Panc1 (cell line): ENCODE measurements around the gene MAPKAP1. TPM values are rescaled to one million over a fixed set of nuclear protein-coding genes. Genes with fewer than 3 reads are reported as not detected.

Experiments used
- ATAC-seq: fragments of 200-7000 bp; cut with Tn5 transposase; 2 replicates; pipeline ENCODE4 v1.9.1; 2020; ENCODE audit warnings: mild to moderate bottlenecking, moderate library complexity
- BruUV-seq: library from RNA; stranded (reverse); fragments of 400-500 nt; replicated peaks from 2 replicates; lab custom pipeline; 2021; lab: Mats Ljungman, UMichigan
- CTCF ChIA-PET: fragments of 300-600 bp; sonication (Branson Sonifier 250); formaldehyde crosslinking; loops from one replicate; lab custom pipeline; 2022; ENCODE audit warnings: antibody characterized with exemption; lab: Charles Lee
- POLR2A ChIA-PET: fragments of 300-600 bp; sonication (Branson Sonifier 250); formaldehyde crosslinking; loops from one replicate; lab custom pipeline; 2022; ENCODE audit warnings: antibody characterized with exemption; lab: Charles Lee
- DNase-seq: peaks from one replicate; pipeline ENCODE4 v3.0.0-alpha.2; 2010; ENCODE audit warnings: low read depth, low spot score
- H3K27ac ChIP-seq: 2 replicates; pipeline ENCODE4 v1.5.1; 2011; ENCODE audit warnings: mild to moderate bottlenecking, low read length, inconsistent platforms
- H3K27me3 ChIP-seq: fragments of 200-500 bp; sonication (Bioruptor generic); 2 replicates; pipeline ENCODE4 v1.6.0; 2014; ENCODE audit warnings: low read length, inconsistent platforms; ENCODE audit not compliant: control insufficient read depth, insufficient read depth
- H3K36me3 ChIP-seq: fragments of 200-500 bp; sonication (Bioruptor generic); 2 replicates; pipeline ENCODE4 v1.5.1; 2014; ENCODE audit warnings: inconsistent platforms, mild to moderate bottlenecking, low read length, moderate library complexity; ENCODE audit not compliant: control insufficient read depth, insufficient read depth
- H3K4me1 ChIP-seq: 2 replicates; pipeline ENCODE4 v1.5.1; 2011; ENCODE audit warnings: inconsistent platforms, mild to moderate bottlenecking, low read length, moderate library complexity; ENCODE audit not compliant: control insufficient read depth, insufficient read depth
- H3K4me3 ChIP-seq, 2 experiments: 2 replicates each; pipeline ENCODE4 v1.5.1; 2011 to 2012; ENCODE audit warnings: low read depth in 2 of 2, low read length in 2 of 2, mild to moderate bottlenecking in 2 of 2, inconsistent platforms in 1 of 2, moderate library complexity in 1 of 2
- H3K9me3 ChIP-seq: fragments of 200-500 bp; sonication (Bioruptor generic); 2 replicates; pipeline ENCODE4 v1.5.1; 2014; ENCODE audit warnings: low read depth, mild to moderate bottlenecking, inconsistent platforms, low read length, moderate library complexity; ENCODE audit not compliant: control insufficient read depth, insufficient read depth
- CTCF ChIP-seq: fragments of 450-650 bp; IDR thresholded peaks from 2 replicates; pipeline ENCODE4 v1.5.1; 2017; ENCODE audit warnings: mild to moderate bottlenecking
- POLR2AphosphoS5 ChIP-seq: IDR thresholded peaks from 2 replicates; pipeline ENCODE4 v1.6.1; 2012; ENCODE audit warnings: mild to moderate bottlenecking, low read depth, low read length, moderate library complexity
- REST ChIP-seq, 2 experiments: IDR thresholded peaks; 2 replicates each; pipeline ENCODE4 v1.6.1; 2011 to 2012; ENCODE audit warnings: low read depth in 2 of 2, control low read depth in 1 of 2, low read length in 1 of 2, mild to moderate bottlenecking in 1 of 2, moderate library complexity in 1 of 2; ENCODE audit not compliant: insufficient read depth in 1 of 2
- SIN3A ChIP-seq: IDR thresholded peaks from 2 replicates; pipeline ENCODE4 v1.6.1; 2012; ENCODE audit warnings: low read depth, mild to moderate bottlenecking, low read length, moderate library complexity, borderline replicate concordance; ENCODE audit not compliant: insufficient read depth
- TCF7L2 ChIP-seq: IDR thresholded peaks from 2 replicates; pipeline ENCODE4 v1.6.1; 2011; ENCODE audit warnings: mild to moderate bottlenecking, low read depth, low read length, inconsistent platforms
- in situ Hi-C: cut with HindIII; loops from 2 replicates; pipeline ENCODE4 v1.10.0; 2016; ENCODE audit warnings: low sequenced_read_pairs, low pct_unique_long_range_greater_than_20kb
- intact Hi-C: fragments of 100-400 bp; cut with micrococcal nuclease; formaldehyde crosslinking; loops from one replicate; pipeline ENCODE4 v1.10.0; 2022; ENCODE audit not compliant: unreplicated experiment
- total RNA-seq: library from RNA; stranded (reverse); gene quantifications from one replicate; pipeline ENCODE4 v1.2.1, GENCODE V29; 2021; ENCODE audit not compliant: unreplicated experiment

MAPKAP1 gene
- total RNA-seq, 1 experiment from 2014 or later = 72.7 TPM

GRCh38 chr9:125726456-125727132, 19.6 kb upstream of the MAPKAP1 start:
- ATAC-seq = no peak
- Histone ChIP-seq H3K9me3 (no peaks in the 10 kb centered on the region), H3K4me1 (no peaks in the 10 kb centered on the region), H3K4me3 (no peak overlapping the region), H3K36me3 (no peaks in the 10 kb centered on the region), H3K27me3 (no peaks in the 10 kb centered on the region), H3K27ac (no peak overlapping the region)
- BruUV-seq = no TSS peak
- in situ Hi-C loops (no loop called here), intact Hi-C loops (no loop called here)
- TF ChIP-seq TCF7L2 = no peak
- no peak for TF ChIP-seq SIN3A
- no peak for TF ChIP-seq CTCF
- no peak for TF ChIP-seq POLR2AphosphoS5
- no peak for TF ChIP-seq REST (IDR thresholded peaks at IDR 0.05; ENCODE audit: insufficient read depth in 1 of 2, low read depth in 2 of 2, low read length in 1 of 2)
- CTCF ChIA-PET = no interaction called here
- POLR2A ChIA-PET = no interaction called here
- DNase-seq = no peak

GRCh38 chr9:125707472-125707804, 430 bp upstream of the MAPKAP1 start:
- intact Hi-C loops = no loop called here
- CTCF ChIA-PET = no interaction called here

GRCh38 chr9:125705893-125706292, 1.1 kb downstream of the MAPKAP1 start:
- intact Hi-C loops (no loop called here), in situ Hi-C loops (no loop called here)
- Histone ChIP-seq H3K9me3 (no peaks in the 10 kb centered on the region), H3K4me1 (peaks cover 11% of the 10 kb centered on the region), H3K27ac (peak overlapping the region; percentile 86), H3K36me3 (peaks cover 5% of the 10 kb centered on the region; the same call in 1 of the 2 replicates), H3K4me3 (peak overlapping the region; percentile 89 to 93), H3K27me3 (no peaks in the 10 kb centered on the region)
- ATAC-seq (no peak), DNase-seq (no peak)
- TF ChIP-seq POLR2AphosphoS5 (no peak), TCF7L2 (no peak), CTCF (no peak), SIN3A (no peak), REST (IDR thresholded peaks at IDR 0.05; ENCODE audit: insufficient read depth in 1 of 2, low read depth in 2 of 2, low read length in 1 of 2) (no peak)
- CTCF ChIA-PET = no interaction called here
- no TSS peak for BruUV-seq
- POLR2A ChIA-PET = no interaction called here

More at GRCh38 chr9:125707472-125707804, 430 bp upstream of the MAPKAP1 start:
- ATAC-seq (peak; percentile 47), DNase-seq (peak; percentile 5)
- Histone ChIP-seq H3K9me3 (no peaks in the 10 kb centered on the region), H3K36me3 (peaks cover 5% of the 10 kb centered on the region; the same call in 1 of the 2 replicates), H3K27ac (peak overlapping the region; percentile 94), H3K4me1 (peaks cover 11% of the 10 kb centered on the region), H3K27me3 (no peaks in the 10 kb centered on the region), H3K4me3 (peak overlapping the region; percentile 89 to 93)
- no peak for TF ChIP-seq SIN3A
- POLR2A ChIA-PET = no interaction called here
- in situ Hi-C loops = no loop called here
- BruUV-seq = no TSS peak
